OCI-LY3 (cell line): ENCODE results near the gene MAMDC4.
"Not testable (repeated sequence)": the region's sequence is repeated elsewhere in the genome, so short reads cannot be mapped to it uniquely, and the experiment has no call there.

Experiments used
- H2AFZ ChIP-seq: fragments of 200-600, 300-600 bp; shearing (Covaris generic); 2 replicates; pipeline ENCODE4 v1.6.0; 2014; ENCODE audit warnings: antibody characterized with exemption, low read depth, low read length
- H3K27ac ChIP-seq: fragments of 200-600, 300-600 bp; sonication (generic); 2 replicates; pipeline ENCODE4 v1.5.1; 2014; ENCODE audit warnings: mild to moderate bottlenecking, low read length, moderate library complexity, mixed read lengths
- H3K27me3 ChIP-seq: fragments of 200-600, 300-600 bp; sonication (generic); 2 replicates; pipeline ENCODE4 v1.6.1; 2014; ENCODE audit warnings: low read depth, low read length, mixed read lengths
- H3K36me3 ChIP-seq: fragments of 200-600, 300-600 bp; sonication (generic); replicated peaks from 2 replicates; pipeline ENCODE3; 2014; ENCODE audit warnings: low read depth, low read length, mixed read lengths
- H3K4me1 ChIP-seq: fragments of 300-600, 200-600 bp; sonication (generic); 2 replicates; pipeline ENCODE4 v1.6.1; 2014; ENCODE audit warnings: low read length, mixed read lengths
- H3K4me2 ChIP-seq: fragments of 200-600, 300-600 bp; sonication (generic); 2 replicates; pipeline ENCODE4 v1.6.1; 2014; ENCODE audit warnings: low read length, mixed read lengths
- H3K4me3 ChIP-seq: fragments of 300-600, 200-600 bp; sonication (generic); 2 replicates; pipeline ENCODE4 v1.5.1; 2014; ENCODE audit warnings: antibody characterized with exemption, mild to moderate bottlenecking, low read length, moderate library complexity
- H3K79me2 ChIP-seq: fragments of 300-600, 200-600 bp; shearing (Covaris generic); 2 replicates; pipeline ENCODE4 v1.6.1; 2014; ENCODE audit warnings: mild to moderate bottlenecking, low read length, mixed read lengths
- H3K9ac ChIP-seq: fragments of 300-600, 200-600 bp; shearing (Covaris generic); 2 replicates; pipeline ENCODE4 v1.6.0; 2014; ENCODE audit warnings: mild to moderate bottlenecking, low read length, moderate library complexity
- H3K9me3 ChIP-seq: fragments of 200-600, 300-600 bp; shearing (Covaris generic); 2 replicates; pipeline ENCODE4 v1.6.1; 2014; ENCODE audit warnings: low read length, mixed read lengths; ENCODE audit not compliant: insufficient read depth
- H4K20me1 ChIP-seq: fragments of 200-600, 300-600 bp; sonication (generic); 2 replicates; pipeline ENCODE4 v1.6.1; 2016; ENCODE audit warnings: low read length, mixed read lengths; ENCODE audit not compliant: insufficient read depth
- CTCF ChIP-seq: fragments of 200-600, 300-600 bp; sonication (generic); IDR thresholded peaks from 2 replicates; pipeline ENCODE4 v1.5.1; 2014; ENCODE audit warnings: antibody characterized with exemption, low read length, low read depth
- EZH2phosphoT487 ChIP-seq: fragments of 200-600 bp; shearing (Covaris generic); IDR thresholded peaks from 2 replicates; pipeline ENCODE4 v1.6.1; 2018; ENCODE audit warnings: antibody characterized with exemption, mixed run types, low read depth

Gene MAMDC4

GRCh38 chr9:136867480-136867879 is 15.3 kb downstream of the MAMDC4 start:
- no peaks in the 10 kb centered on the region for H3K27me3 ChIP-seq
- H3K4me2 ChIP-seq, result no peak overlapping the region
- H4K20me1 ChIP-seq, result peaks cover 4% of the 10 kb centered on the region; the same call in 1 of the 2 replicates
- H3K9ac ChIP-seq, result no peak overlapping the region
- H2AFZ ChIP-seq, result no peak overlapping the region
- H3K27ac ChIP-seq, result no peak overlapping the region
- H3K79me2 ChIP-seq, result peaks cover 27% of the 10 kb centered on the region
- peaks cover 8% of the 10 kb centered on the region; the same call in 1 of the 2 replicates for H3K4me1 ChIP-seq
- H3K9me3 ChIP-seq, result peaks cover 6% of the 10 kb centered on the region; the same call in 1 of the 2 replicates
- H3K4me3 ChIP-seq, result no peak overlapping the region
- peaks cover 30% of the 10 kb centered on the region for H3K36me3 ChIP-seq
- TF ChIP-seq CTCF, result no peak
- TF ChIP-seq EZH2phosphoT487, result no peak

GRCh38 chr9:136867917-136868316 is 15.8 kb downstream of the MAMDC4 start:
- Histone ChIP-seq H4K20me1 (peaks cover 4% of the 10 kb centered on the region; the same call in 1 of the 2 replicates), H3K4me1 (peaks cover 8% of the 10 kb centered on the region; the same call in 1 of the 2 replicates), H3K79me2 (peaks cover 27% of the 10 kb centered on the region), H3K4me3 (no peak overlapping the region), H3K4me2 (no peak overlapping the region), H3K27me3 (no peaks in the 10 kb centered on the region), H2AFZ (no peak overlapping the region), H3K36me3 (peaks cover 30% of the 10 kb centered on the region), H3K9me3 (peaks cover 10% of the 10 kb centered on the region; the same call in 1 of the 2 replicates), H3K9ac (no peak overlapping the region), H3K27ac (no peak overlapping the region)
- TF ChIP-seq CTCF (no peak), EZH2phosphoT487 (no peak)

- Histone ChIP-seq H2AFZ (no peak overlapping the region), H3K4me1 (peaks cover 8% of the 10 kb centered on the region; the same call in 1 of the 2 replicates), H3K79me2 (peaks cover 26% of the 10 kb centered on the region), H3K4me3 (no peak overlapping the region), H3K27me3 (no peaks in the 10 kb centered on the region), H3K9me3 (peaks cover 11% of the 10 kb centered on the region; the same call in 1 of the 2 replicates), H3K27ac (no peak overlapping the region), H3K36me3 (peaks cover 23% of the 10 kb centered on the region), H3K4me2 (no peak overlapping the region), H3K9ac (no peak overlapping the region), H4K20me1 (peaks cover 4% of the 10 kb centered on the region; the same call in 1 of the 2 replicates)
- no peak for TF ChIP-seq EZH2phosphoT487
- no peak for TF ChIP-seq CTCF
Measured at GRCh38 chr9:136868644-136869043, 16.5 kb downstream of the MAMDC4 start.

GRCh38 chr9:136869611-136870010 is 17.5 kb downstream of the MAMDC4 start:
- peaks cover 17% of the 10 kb centered on the region for H3K36me3 ChIP-seq
- H3K9ac ChIP-seq, H4K20me1 ChIP-seq, H3K4me2 ChIP-seq, H3K4me3 ChIP-seq, H3K27me3 ChIP-seq, H3K4me1 ChIP-seq, H2AFZ ChIP-seq, H3K27ac ChIP-seq: not testable (repeated sequence)
- peaks cover 11% of the 10 kb centered on the region; the same call in 1 of the 2 replicates for H3K9me3 ChIP-seq
- H3K79me2 ChIP-seq, result peaks cover 19% of the 10 kb centered on the region
